Measurements from ENCODE around the gene KRT12.
"Not testable (repeated sequence)": the region's sequence is repeated elsewhere in the genome, so short reads cannot be mapped to it uniquely, and the experiment has no call there.

KRT12 gene

DNA sequence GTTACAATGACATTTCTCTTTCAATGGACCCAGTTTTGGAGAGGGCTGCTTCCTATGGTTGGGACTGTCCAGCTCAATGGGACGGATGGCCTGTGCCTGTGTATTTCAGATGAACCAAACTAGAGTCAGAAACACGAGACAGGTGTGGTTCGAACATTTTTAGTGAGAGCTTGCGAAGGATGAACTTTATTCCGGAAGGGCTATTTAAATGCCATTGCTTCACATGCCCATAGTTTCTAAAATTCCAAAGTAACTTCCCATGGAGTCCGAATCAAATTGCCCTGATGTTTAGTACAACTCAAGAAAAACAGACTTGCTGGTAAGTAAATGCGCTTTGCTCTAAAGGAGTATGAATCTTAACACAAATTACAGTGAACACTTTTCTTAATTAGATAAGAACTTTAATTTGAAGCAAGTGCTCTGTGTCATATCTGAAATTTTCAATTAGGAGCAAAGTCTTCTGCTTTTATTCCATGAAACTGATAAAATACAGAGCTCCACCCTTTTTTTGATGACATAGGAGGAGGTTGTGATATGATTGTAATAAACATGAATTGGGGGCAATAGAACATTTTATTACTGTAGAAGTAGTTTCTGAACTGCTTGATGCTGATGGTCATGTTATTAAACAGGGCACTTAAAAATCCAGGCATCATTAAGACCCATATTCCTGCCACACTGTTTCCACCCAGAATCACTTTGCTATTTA lies 16.8 kb upstream of the KRT12 start:
- no peak for DNase-seq

DNA sequence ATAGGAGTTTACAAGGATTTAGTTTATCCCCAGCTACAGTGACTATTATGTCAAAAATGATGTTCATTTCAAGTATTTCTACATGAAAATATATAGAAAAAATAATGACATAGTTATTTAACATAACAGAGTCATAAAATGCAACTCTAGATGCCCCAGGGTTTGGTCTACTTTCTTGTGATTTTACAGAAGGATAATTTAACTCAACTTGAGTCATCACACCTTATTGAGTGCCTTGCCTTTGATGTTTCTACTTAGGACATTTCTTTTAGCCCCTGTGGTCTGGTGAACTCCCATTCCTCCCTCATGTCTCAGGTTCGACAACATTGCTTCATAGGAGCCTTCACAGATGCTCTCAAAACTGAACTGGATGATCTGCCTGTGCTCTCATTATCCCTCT lies 16.0 kb upstream of the KRT12 start:
- DNase-seq: no peak

DNA sequence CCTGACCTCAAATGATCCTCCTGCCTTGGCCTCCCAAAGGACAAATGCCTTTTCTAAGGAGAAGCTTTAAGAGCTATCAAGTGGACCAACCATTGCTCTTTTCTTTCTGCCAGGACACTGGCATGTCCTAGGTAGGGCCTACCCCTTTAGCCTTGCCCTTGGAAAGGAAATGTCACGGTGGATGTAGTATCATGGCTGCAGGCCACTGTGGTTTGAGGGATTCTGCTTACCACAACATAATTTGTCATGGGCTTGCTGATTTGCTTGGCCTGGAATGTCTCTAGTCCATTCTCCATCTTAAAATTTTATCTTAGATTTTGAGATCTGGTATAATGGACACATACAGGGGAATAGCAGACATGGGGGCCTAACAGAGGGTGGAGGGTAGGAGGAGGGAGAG lies 12.0 kb upstream of the KRT12 start:
- DNase-seq: no peak

DNA sequence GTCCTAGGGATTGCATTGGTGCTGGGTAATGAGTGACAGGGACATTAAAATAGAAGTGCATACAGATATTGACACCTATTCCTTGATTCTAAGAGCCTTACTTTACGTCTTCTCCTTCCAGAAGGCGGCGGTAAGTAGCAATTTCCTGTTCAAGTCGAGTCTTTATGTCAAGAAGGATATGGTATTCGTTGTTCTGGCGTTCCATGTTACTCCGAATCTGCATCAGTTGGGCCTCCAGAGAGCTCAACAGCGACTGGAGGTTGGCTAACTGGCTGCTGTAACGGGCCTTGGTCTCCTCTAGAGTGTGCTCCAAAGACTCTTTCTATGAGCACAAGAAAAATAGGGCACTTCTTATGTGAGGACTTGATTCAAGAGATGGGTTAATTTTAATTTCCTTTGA lies 11.0 kb upstream of the KRT12 start:
- no peak for DNase-seq

DNA sequence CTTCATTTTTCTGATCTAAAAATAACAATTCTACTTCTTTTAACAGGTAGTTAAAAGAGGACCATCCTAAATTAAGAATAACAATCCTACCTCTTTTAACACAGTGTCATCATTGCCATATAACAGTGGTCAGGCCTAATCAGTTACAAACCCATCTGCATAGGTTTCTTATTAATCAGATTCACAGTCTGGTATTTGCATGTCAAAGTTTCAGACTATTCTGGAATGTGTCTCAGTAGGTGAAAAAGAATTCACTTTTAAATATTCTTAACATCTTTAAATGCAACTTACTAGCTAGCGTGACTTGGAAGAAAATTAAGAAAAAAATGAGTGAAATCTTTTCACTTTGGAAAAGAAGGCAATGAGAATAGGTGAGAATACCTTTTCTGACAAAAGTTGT lies 6.8 kb upstream of the KRT12 start:
- no peak for DNase-seq

DNA sequence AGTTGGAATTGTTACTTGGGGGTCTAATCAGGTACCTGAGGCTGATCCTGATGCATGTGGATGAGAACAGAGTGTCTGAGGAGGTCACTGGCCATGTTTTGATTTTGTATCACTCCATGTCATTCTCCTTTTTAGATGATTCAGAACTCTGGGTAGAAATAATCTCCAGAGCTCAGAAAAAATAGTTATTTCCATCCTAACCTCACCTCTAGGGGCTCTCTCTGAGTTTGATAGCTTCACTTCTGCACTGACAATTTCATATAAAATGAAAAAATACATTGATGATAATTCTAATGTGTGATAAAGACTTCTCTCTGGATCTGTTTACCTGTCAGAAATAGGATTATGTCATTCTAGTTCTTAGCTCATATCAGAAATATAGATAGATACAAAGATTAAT lies 6.2 kb upstream of the KRT12 start:
- DNase-seq: no peak

DNA sequence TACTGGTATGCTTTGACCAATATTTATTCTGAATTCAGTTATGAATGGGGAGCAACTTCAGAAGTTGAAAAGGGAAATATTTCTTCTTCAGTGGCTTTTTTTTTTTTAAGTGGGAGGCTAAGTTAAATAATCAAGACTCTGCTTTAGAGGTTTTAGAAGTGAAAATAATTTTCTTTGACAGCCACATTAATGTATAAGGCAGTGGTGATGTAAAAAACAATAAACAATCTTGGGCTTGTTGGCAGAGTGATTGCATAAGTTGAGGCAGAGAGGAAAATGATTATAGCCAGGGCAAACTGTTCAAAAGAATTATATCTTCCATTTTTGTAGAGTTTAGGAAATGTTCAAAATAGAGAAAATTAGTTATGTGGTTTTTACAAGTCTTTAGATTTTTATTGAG lies 5.4 kb upstream of the KRT12 start:
- DNase-seq: no peak

DNA sequence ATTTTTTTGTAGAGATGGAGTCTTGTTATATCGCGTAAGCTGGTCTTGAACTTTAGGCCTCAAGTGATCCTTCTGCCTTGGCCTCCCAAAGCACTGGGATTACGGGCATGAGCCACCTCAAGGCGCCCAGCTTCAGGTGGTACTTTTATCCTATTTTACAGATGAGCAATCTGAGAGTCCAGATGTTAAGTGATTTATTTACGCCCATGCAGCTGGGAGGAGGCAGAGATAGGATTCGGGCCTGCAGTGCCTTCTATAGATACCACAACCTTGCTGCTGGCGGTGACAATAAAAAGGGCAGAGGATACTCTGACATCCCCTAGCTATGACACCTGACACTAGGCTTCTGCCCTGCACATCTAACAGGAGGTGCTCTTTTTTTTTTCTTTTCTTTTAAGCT lies 4.3 kb upstream of the KRT12 start:
- DNase-seq: no peak

DNA sequence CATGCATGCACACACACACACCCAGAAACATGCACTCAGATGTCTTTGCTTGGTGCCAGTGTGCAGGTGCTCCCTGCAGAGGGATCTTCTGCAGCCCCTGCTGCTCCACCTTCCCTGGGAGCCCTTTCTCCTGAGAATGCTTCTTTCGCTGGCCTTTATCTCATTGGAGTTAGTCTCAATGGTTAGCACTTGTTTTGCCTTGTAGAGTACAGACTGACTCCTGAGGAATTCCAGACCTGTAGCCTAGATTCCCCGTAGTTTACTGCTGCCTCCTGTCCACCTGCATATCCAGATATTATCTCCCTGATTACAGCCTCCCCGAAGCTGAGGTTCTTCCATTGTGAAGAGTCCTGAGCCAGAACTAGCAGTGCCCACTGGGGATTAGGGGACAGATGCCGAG lies 3.1 kb upstream of the KRT12 start:
- no peak for DNase-seq

DNA sequence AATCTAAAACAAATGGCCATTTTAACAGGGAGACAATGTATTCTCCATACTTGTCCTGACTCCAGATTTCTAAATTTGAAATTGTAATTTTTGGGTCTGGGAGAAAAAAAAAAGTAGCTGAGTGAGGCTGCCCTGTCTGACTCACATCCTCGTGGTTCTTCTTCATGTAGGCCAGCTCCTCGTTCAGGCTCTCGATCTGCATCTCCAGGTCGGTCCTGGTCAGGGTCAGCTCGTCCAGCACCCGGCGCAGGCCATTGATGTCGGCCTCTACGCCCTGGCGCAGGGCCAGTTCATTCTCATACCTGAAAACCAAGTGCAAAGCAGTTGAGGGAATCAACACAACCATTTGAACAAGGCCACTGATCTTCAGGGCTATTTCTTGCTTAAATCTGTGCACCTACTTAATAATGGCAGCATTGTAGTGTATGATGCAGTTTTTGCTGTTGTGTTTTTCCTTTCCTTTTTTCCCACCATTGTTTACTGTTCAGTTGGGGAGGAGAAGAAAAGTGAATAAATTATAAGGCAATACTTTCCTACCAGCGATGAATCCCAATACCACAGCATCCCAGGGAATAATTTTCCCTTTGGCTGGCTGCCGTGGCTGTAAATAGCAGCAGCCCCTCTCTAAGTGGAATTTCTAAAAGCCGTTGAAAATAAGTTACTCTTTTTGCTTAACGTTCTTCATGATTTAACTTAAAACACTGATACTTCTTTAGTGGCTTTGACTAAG lies 2.2 kb downstream of the KRT12 start:
- DNase-seq: no peak

DNA sequence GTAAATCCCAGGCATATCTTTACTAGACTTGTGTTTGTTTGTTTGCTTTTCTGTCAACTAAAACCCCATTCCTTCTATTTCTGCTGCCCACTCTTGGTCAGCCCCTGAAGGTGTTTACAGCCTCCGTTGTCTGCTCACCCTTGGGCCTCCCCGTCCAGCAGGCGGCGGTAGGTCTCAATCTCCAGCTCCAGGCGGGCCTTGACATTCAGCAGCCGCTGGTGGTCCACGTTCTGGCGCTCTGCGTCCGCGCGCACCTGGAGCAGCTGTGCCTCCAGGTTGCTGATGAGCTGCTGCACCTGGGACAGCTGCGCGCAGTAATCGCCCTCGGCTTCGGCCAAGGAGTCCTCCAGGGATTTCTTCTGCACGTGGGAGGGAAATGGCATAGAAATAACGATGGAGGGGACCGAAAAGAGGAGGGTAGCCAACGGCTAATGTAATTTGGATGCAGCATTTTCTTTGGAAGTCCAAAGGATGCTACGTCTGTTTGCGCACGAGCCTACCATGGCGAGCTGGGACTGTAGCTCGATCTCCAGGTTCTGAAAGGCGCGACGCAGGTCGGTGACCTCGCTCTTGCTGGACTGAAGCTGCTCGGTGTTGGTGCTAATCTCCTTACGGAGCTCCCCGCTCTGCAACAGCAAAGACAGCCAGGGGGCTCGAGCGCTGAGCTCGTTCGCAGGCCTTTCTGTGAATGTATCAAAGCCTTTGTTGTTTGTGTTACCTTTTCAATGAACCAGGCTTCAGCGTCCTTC lies 3.9 kb downstream of the KRT12 start:
- DNase-seq: no peak

DNA sequence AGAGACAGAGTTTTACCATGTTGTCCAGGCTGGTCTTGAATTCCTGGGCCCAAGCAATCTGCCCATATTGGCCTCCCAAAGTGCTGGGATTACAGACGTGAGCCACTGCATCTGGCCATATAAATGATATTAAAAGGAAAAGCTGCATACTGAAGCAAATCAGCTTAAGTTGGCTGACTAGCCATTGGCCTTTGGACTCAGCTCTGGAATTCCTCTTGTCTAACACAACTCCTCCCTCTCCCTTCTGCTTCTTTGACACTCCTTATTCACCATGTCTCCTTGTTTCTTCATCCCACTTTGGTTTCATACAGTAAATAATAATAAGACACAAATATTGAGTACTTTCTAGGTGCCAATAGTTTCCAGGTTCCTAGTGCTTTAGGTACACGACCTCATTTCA lies 7.5 kb downstream of the KRT12 start:
- DNase-seq: no peak

DNA sequence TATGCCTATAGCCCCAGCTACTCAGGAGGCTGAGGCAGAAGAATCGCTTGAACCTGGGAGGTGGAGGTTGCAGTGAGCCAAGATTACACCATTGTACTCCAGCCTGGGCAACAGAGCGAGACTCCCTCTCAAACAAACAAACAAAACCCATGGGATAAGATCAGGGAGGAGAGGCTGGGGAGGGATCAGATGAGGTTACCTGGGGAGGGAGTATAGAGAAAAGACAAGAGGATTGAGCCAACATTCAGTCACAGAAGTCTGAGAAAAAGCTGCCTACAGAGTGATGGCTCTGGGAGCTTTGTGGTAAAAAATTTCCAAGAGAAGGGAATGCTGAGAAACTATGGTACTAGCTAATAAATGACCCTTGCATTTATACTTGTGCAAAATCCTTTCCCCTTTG lies 8.4 kb downstream of the KRT12 start:
- not testable (repeated sequence) for DNase-seq

DNA sequence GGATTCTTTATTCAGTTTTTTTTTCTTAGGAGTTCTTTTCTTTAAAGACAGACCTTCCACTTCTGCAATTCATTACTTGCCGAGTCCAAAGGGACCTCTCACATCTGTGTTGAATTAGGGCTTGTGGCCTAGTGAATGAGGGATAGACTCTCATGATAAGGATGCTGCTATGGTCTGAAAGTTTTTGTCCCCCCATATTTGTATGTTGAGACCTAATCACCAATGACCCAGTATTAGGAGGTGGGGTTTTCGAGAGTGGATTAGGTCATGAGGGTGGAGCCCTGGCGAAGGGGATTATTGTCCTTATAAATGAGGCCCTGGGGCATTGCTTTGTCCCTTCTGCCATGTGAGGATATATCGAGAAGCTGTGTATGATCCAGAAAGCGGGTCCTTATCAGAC lies 9.5 kb downstream of the KRT12 start:
- no peak for DNase-seq

DNA sequence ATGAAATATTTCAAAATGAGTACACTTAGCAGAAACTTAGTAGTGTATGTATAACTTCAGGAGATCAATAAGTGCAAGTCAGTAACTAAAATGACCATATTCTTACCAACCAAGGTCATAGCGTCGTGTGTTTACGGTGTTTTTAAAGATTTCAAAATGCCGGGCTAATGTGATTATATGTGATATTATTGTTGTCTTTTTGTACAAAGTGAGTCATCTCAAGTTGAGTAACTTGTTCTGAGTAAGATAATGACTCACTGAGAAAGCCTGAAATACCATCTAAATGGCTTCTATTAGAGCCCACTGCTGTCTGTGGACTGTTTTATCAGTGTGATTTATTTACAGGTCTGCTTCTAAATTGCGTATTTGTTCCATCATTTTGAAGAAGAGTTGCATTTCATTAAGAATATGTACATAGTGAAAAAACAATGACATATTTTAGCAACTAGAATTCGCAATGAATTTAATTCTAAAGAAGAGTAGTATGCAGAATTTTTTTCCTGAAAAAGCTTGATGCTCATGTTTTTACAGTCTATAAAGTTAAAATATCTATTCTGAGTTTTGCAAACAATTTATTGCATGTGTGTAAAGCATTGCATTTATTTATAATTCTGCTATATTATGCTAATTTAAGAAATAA lies 12.7 kb downstream of the KRT12 start:
- DNase-seq: no peak

DNA sequence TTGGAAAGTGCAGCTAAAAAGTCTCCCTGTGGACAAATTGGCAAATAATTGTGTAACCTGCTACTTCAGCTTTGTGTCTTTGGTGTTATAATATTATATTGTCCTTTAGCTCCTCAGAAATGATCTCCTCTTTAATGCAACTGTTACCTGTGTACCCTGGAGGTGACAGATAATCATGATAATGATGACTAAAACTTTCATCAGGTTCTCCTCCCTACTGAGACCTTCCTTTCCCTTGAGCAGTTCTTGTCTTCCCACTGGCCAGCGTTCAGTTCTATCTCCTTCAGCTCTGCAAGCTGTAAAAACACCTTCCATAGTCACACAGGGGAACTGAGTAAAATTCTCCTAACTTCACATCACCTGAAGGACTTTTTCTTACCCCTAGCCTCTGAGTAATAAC lies 14.7 kb downstream of the KRT12 start:
- no peak for DNase-seq

DNA sequence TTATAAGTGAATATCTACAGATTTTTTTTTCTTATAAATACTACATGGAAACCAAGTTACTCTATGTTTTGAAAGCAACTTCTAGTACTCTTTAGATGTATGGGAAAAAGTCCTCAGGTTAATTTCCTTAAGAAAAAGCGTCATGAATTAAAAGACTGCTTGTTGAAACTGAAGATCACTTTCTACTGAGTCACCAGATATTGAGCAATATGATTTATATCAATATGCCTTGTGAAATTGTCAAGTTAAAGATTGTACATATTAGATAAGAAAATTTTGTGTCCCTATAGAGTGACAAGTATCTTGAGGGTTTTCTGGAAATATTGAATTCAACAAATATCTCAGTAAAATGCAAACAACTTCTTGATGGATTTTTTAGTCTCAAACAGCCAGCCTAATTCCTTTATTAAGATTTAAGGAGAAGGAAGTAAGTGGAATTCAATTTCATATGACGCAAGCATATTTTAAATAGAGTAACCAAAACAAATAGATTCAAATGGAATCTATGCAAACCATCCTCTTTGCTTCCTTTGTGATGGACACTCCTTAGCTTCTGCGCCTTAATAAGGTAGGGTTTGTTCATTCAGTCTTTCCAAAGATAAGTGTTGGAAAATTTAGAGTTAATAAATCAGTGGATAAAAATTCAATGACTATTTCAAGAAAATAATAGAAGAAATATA lies 16.6 kb downstream of the KRT12 start:
- DNase-seq: no peak

DNA sequence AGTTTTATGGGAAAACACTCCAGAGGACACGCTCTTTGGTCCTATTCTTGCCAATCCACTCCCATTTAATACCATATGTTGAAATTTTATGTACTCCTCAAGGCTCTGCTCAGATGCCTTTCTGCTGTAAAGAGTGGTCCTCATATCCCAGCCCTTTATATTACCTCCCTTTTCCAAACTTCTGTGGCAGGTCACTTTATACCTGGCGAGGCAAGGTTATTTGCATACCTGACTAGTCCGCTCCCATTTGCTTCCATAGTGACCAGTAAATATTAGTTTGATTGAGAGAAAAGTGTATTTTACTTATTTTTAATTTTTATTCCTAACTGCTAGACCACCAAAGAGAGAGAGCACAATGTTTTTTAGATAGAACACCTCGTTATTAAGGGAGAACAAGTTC lies 17.3 kb downstream of the KRT12 start:
- no peak for DNase-seq

DNA sequence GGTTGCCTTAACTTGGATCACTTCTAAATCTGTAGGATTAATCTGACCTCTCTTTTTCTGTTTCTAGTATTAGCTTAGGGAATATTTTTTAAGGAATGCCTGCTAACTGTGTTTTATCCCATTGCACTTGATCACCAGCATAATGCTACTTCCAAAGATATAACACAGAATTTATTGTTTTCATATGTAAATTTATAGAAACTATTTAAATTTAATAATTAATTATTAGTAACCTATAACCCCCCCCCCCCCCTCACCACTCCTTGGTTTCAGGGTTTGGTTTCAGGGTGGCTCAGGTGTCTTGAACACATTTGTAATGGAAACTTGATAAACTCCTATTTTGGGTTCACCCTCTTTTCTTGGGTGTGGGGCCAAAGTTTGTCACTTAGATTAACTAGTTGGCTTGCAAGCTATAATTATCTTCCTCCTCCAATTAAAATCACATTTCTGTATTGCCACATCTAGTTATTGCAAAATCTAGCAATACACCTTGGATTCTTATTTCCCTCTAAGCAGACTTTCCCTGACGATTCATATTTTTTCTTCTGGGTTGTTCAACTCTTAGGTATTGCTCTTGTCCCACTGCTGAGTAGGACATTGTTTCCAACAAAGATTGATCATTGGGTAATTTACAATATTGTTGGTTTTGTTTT lies 18.3 kb downstream of the KRT12 start:
- no peak for DNase-seq

DNA sequence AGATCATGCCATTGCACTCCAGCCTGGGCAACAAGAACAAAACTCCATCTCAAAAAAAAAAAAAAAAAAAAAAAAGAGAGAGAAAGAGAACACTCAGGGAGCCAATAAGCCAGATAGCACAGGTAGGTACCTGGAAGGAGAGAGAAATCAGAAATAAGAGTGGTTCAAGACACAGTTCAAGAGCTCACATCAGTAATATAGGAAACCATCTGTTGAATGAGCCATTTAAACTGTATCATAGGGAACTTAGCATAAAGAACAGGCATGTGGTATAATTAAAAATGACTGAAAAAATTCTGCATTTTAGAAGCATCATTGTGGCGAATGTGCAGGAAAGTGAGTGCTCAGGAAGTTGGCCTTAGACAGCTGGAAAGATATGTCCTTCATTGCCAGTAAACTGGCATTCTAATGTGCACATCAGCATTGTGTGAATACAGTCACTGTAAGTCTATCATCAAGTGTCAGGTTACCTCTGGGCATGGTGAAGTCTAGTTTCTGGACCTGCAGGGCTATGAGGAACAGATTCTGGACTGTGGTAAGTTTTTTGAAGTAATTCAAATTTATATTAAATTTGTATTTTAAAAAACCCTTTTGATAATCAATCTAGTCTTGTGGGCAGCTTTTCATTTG lies 20.4 kb downstream of the KRT12 start:
- no peak for DNase-seq

DNA sequence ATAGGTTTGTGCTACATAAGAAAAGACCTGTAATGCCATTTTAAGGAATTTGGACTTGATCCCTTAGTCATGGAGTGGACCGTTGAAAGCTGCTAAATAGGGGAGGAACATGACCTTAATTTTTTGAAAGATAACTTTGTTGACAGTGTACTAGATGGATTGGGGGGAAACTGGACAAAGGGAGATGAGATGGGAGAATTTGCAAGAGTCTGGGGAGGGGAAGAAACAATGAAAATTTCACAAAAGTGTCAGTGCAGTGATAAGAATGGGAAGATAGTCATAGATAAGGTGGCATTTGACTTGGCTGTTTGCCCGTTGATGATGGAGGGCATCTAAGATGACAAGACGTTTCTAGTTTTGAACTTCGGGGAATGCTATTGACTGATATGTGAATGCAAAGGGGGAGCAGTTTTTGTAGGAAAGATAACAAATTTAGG lies 22.3 kb downstream of the KRT12 start:
- DNase-seq: no peak

DNA sequence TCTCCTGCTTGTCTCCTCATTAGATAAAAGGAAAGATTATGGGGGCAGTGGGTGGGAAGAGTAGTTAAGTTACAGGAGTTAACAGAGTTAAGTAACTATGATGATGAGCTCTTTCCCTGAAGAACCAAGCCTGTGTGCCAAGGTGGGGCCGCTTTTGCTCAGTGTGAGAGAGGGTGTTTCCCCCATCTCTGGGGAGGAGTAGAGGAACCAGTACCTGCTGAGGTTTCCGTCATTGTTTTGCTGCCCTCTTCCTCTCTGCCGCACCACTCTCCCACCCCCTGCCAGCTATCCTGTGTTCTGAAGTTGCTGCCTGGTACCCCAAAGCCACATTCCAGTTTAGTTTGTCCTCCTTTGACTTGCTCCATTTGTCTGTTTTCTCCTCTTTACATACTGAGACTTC lies 23.8 kb downstream of the KRT12 start:
- DNase-seq: no peak

Data from activated CD4-positive, alpha-beta T cell treated with anti-CD3 and anti-CD28 coated beads, Interleukin-2, amount 50 U/mL, for 1 hour (primary cell).